ENCODE data around the gene SNX1. TPM values are rescaled to one million over a fixed set of nuclear protein-coding genes. Genes with fewer than 3 reads are reported as not detected.

Gene SNX1
- total and polyA plus RNA-seq, 2 of the 8 experiments (the other 6 are each of a cell fraction or from before 2014, with no cell fraction given) = 27.9 to 59.8 TPM

- TF ChIP-seq MAFK (IDR thresholded peaks at IDR 0.05; ENCODE audit: low read depth, low read length) = no peak
- no peak for TF ChIP-seq SRF (IDR thresholded peaks at IDR 0.05; ENCODE audit: low read depth, low read length)
- no peak for TF ChIP-seq ASH2L (IDR thresholded peaks at IDR 0.05; ENCODE audit: low read length)
- peak; percentile 57 to 64 (median 57) for TF ChIP-seq CTCF (IDR thresholded peaks at IDR 0.05; ENCODE audit: control extremely low read depth in 1 of 3, insufficient read depth in 1 of 3, low read depth in 1 of 3, low read length in 3 of 3)
- no peak for TF ChIP-seq POU5F1 (IDR thresholded peaks at IDR 0.05; ENCODE audit: low read depth, low read length)
- TF ChIP-seq CEBPB (IDR thresholded peaks at IDR 0.05; ENCODE audit: low read depth, low read length) = no peak
- TF ChIP-seq TBP (IDR thresholded peaks at IDR 0.05; ENCODE audit: low read depth, low read length) = peak; percentile 64; the same call in 1 of the 2 replicates
- no peak for TF ChIP-seq SP2 (IDR thresholded peaks at IDR 0.05; ENCODE audit: low read length)
- peak; percentile 54; the same call in 1 of the 2 replicates for TF ChIP-seq SUZ12 (IDR thresholded peaks at IDR 0.05; ENCODE audit: low read length)
- no peak for TF ChIP-seq HDAC6 (IDR thresholded peaks at IDR 0.05; ENCODE audit: low read depth, low read length)
- peak; percentile 62; the same call in 1 of the 2 replicates for TF ChIP-seq EGR1 (IDR thresholded peaks at IDR 0.05; ENCODE audit: borderline replicate concordance, low read depth, low read length)
- TF ChIP-seq RAD21 (IDR thresholded peaks at IDR 0.05 in 1 of 2, conservative IDR thresholded peaks at IDR 0.05 in 1 of 2; ENCODE audit: low read depth in 2 of 2, low read length in 2 of 2) = peak; percentile 77 to 79
- TF ChIP-seq BCL11A (IDR thresholded peaks at IDR 0.05; ENCODE audit: low read depth in 2 of 2, low read length in 2 of 2) = no peak
- TF ChIP-seq BACH1 (IDR thresholded peaks at IDR 0.05; ENCODE audit: low read length) = peak; percentile 83
- TF ChIP-seq SIN3A (conservative IDR thresholded peaks at IDR 0.05 in 1 of 2, IDR thresholded peaks at IDR 0.05 in 1 of 2; ENCODE audit: low read depth in 1 of 2, low read length in 2 of 2) = peak; percentile 86 to 89; a peak in 3 of 4 replicates
- TF ChIP-seq GABPA (IDR thresholded peaks at IDR 0.05; ENCODE audit: borderline replicate concordance, insufficient read depth, low read length) = peak; percentile 77
- TF ChIP-seq SIX5 (IDR thresholded peaks at IDR 0.05; ENCODE audit: low read depth, low read length) = 0 out of 2 replicates have a peak, but pooled peaks have one; percentile 32
Observed at GRCh38 chr15:64162869-64163658, 67.3 kb downstream of the SNX1 start, which contains the start of gene PPIB (continued).

All from H1 (cell line).